ENCODE measurements around the gene CCL4L2.
"Not testable (repeated sequence)": the region's sequence is repeated elsewhere in the genome, so short reads cannot be mapped to it uniquely, and the experiment has no call there.

The CCL4L2 gene

DNA sequence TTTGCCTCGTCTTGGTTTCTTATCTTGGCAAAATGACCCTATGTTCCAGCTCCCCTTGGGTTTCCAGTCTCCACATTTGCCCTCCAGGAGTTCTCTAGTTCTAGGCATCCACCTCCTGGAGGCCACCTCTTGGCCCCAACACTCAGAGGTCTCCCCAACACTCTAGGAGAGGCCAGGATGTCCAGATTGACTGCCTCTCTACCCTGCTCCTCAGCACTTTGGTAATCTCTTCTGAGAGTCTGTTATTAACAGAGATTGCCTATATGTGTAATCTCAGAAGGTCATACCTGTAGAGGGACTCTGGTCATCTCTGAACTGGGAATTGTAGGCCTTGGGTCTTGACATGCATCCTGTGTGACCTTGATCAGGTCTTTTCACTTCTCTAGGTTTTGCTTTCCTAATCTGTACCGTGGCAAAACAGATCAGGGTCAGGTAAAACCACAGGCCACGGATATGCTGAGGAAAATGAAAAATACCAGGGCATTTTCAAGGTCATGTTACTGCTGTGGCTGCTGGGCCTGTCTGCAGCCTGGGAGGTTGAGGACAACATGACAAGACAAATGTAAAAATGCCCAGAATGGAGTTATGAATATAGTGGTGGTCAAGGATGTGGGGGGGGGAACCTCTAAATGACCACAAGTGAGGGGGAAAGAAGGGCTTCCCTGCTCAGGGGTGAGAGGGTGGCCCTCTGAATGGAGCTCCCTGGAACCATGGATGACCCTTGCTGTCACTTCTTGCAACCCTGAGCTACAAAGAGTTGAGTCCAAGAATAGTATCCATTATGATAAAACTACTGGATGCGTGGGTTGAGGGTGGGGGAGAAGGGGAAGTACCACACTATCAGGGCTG is 5.0 kb upstream of the CCL4L2 start:
- Histone ChIP-seq H3K9me3 (ENCODE audit: control insufficient read depth, insufficient read depth, low read depth, low read length) (no peaks in the 10 kb centered on the region), H3K4me3 (ENCODE audit: low read depth, low read length) (no peak overlapping the region), H3K36me3 (ENCODE audit: control insufficient read depth in 2 of 2, insufficient read depth in 1 of 2, low read length in 2 of 2) (no peaks in the 10 kb centered on the region), H3K4me1 (ENCODE audit: control insufficient read depth, insufficient read depth, low read length) (no peaks in the 10 kb centered on the region), H3K27ac (ENCODE audit: extremely low read depth, low read depth, low read length) (no peak overlapping the region)
- TF ChIP-seq ZFP41 (tag by site-specific recombination; IDR thresholded peaks at IDR 0.05; ENCODE audit: borderline replicate concordance) (no peak), ZNF548 (tag by site-specific recombination; IDR thresholded peaks at IDR 0.05) (no peak), ZNF555 (tag by site-specific recombination; conservative IDR thresholded peaks at IDR 0.05) (no peak), MZF1 (tag by site-specific recombination; IDR thresholded peaks at IDR 0.05; ENCODE audit: borderline replicate concordance) (no peak), GLIS2 (tag by site-specific recombination; IDR thresholded peaks at IDR 0.05) (no peak), ZNF610 (tag by site-specific recombination; IDR thresholded peaks at IDR 0.05; ENCODE audit: borderline replicate concordance) (no peak), ZNF560 (tag by site-specific recombination; IDR thresholded peaks at IDR 0.05; ENCODE audit: borderline replicate concordance) (no peak), ZNF10 (tag by site-specific recombination; IDR thresholded peaks at IDR 0.05) (no peak), ZNF292 (tag by site-specific recombination; IDR thresholded peaks at IDR 0.05; ENCODE audit: borderline replicate concordance, low read depth) (no peak)
- TF ChIP-seq, protein P1, sequence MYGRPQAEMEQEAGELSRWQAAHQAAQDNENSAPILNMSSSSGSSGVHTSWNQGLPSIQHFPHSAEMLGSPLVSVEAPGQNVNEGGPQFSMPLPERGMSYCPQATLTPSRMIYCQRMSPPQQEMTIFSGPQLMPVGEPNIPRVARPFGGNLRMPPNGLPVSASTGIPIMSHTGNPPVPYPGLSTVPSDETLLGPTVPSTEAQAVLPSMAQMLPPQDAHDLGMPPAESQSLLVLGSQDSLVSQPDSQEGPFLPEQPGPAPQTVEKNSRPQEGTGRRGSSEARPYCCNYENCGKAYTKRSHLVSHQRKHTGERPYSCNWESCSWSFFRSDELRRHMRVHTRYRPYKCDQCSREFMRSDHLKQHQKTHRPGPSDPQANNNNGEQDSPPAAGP (tag by site-specific recombination; IDR thresholded peaks at IDR 0.05) = no peak
- CTCF ChIA-PET = no interaction called here
- POLR2A ChIA-PET = no interaction called here

DNA sequence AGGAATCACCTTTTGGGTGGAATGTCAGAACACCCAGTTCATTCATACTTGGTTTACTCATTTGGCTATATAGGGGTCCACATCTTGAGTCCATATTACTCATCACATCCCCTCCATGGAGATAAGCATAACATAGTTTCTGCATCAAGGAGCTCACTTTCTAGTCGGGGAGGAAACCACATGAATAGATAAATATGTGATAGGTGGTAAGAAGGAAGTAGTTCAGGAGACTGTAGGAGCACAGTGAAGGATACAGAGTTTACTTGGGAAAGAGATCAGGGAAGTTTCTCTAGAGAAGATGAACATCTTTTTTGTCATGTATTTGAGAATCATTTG is 4.4 kb upstream of the CCL4L2 start:
- H3K9me3 ChIP-seq (ENCODE audit: control insufficient read depth, insufficient read depth, low read depth, low read length); H3K36me3 ChIP-seq (ENCODE audit: control insufficient read depth in 2 of 2, insufficient read depth in 1 of 2, low read length in 2 of 2); H3K4me1 ChIP-seq (ENCODE audit: control insufficient read depth, insufficient read depth, low read length); H3K27ac ChIP-seq (ENCODE audit: extremely low read depth, low read depth, low read length); POLR2A ChIA-PET; H3K4me3 ChIP-seq (ENCODE audit: low read depth, low read length); CTCF ChIA-PET: not testable (repeated sequence)

DNA sequence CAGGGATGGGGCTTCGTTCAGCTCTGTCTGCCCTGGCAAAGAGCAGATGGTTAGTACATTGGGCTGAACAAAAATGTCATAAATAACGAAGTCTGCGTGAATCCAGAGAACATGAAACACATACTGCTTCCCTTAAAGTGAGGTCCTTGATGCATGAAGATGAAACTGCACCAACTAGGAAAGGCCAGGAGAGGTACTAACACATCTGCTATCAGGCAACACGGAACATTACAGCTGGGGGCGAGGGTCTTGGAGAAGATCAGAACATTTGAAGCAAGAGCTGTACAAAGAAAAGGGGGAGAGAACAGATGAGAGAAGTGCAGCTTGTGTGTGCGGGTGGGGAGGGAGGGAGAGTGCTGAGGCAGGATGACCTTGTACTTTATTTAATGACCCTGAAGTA is 3.5 kb upstream of the CCL4L2 start:
- H3K4me1 ChIP-seq (ENCODE audit: control insufficient read depth, insufficient read depth, low read length); H3K9me3 ChIP-seq (ENCODE audit: control insufficient read depth, insufficient read depth, low read depth, low read length); H3K4me3 ChIP-seq (ENCODE audit: low read depth, low read length); H3K36me3 ChIP-seq (ENCODE audit: control insufficient read depth in 2 of 2, insufficient read depth in 1 of 2, low read length in 2 of 2); CTCF ChIA-PET; POLR2A ChIA-PET; H3K27ac ChIP-seq (ENCODE audit: extremely low read depth, low read depth, low read length): not testable (repeated sequence)

DNA sequence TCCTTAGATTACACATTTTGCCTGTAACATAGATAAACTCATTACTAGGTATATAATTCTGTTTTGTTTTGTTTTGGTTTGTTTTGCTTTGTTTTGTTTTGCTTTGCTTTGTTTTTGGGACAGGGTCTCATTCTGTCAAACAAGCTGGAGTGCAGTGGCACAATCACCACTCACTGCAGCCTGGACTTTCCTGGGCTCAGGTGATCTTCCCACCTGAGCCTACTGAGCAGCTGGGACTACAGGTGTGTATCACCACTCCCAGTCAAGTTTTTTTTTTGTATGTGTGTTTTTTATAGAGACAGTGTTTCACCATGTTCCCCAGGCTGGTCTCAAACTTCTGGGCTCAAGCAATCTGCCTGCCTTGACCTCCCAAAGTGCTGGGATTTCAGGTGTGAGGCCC is 1.3 kb upstream of the CCL4L2 start:
- ChIA-PET CTCF (no interaction called here), POLR2A (no interaction called here)
- Histone ChIP-seq H3K36me3 (ENCODE audit: control insufficient read depth in 2 of 2, insufficient read depth in 1 of 2, low read length in 2 of 2) (no peaks in the 10 kb centered on the region), H3K4me3 (ENCODE audit: low read depth, low read length) (no peak overlapping the region), H3K4me1 (ENCODE audit: control insufficient read depth, insufficient read depth, low read length) (no peaks in the 10 kb centered on the region), H3K9me3 (ENCODE audit: control insufficient read depth, insufficient read depth, low read depth, low read length) (no peaks in the 10 kb centered on the region), H3K27ac (ENCODE audit: extremely low read depth, low read depth, low read length) (no peak overlapping the region)
- no peak for TF ChIP-seq ZNF394 (tag by site-specific recombination; IDR thresholded peaks at IDR 0.05; ENCODE audit: borderline replicate concordance)
- no peak for TF ChIP-seq MEIS1 (CRISPR knock-in tag; IDR thresholded peaks at IDR 0.05; ENCODE audit: borderline replicate concordance)
- TF ChIP-seq ZNF701 (tag by site-specific recombination; IDR thresholded peaks at IDR 0.05) = no peak
- TF ChIP-seq ZNF624 (tag by site-specific recombination; IDR thresholded peaks at IDR 0.05) = no peak
- TF ChIP-seq TCF7L2 (IDR thresholded peaks at IDR 0.05; ENCODE audit: borderline replicate concordance, low read depth, low read length) = no peak
- no peak for TF ChIP-seq ZNF274 (IDR thresholded peaks at IDR 0.05; ENCODE audit: low read length)
- no peak for TF ChIP-seq ZNF274 (tag by site-specific recombination; IDR thresholded peaks at IDR 0.05; ENCODE audit: borderline replicate concordance)
- TF ChIP-seq, protein P2, sequence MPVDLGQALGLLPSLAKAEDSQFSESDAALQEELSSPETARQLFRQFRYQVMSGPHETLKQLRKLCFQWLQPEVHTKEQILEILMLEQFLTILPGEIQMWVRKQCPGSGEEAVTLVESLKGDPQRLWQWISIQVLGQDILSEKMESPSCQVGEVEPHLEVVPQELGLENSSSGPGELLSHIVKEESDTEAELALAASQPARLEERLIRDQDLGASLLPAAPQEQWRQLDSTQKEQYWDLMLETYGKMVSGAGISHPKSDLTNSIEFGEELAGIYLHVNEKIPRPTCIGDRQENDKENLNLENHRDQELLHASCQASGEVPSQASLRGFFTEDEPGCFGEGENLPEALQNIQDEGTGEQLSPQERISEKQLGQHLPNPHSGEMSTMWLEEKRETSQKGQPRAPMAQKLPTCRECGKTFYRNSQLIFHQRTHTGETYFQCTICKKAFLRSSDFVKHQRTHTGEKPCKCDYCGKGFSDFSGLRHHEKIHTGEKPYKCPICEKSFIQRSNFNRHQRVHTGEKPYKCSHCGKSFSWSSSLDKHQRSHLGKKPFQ (tag by site-specific recombination; IDR thresholded peaks at IDR 0.05) = no peak
- TF ChIP-seq ZNF596 (tag by site-specific recombination; IDR thresholded peaks at IDR 0.05) = no peak
- TF ChIP-seq ZNF548 (tag by site-specific recombination; IDR thresholded peaks at IDR 0.05) = no peak
- no peak for TF ChIP-seq ZNF544 (tag by site-specific recombination; IDR thresholded peaks at IDR 0.05)
- no peak for TF ChIP-seq ZFHX2 (tag by site-specific recombination; conservative IDR thresholded peaks at IDR 0.05)
- TF ChIP-seq ZNF23 (tag by site-specific recombination; IDR thresholded peaks at IDR 0.05; ENCODE audit: borderline replicate concordance) = no peak
- TF ChIP-seq, protein P3, sequence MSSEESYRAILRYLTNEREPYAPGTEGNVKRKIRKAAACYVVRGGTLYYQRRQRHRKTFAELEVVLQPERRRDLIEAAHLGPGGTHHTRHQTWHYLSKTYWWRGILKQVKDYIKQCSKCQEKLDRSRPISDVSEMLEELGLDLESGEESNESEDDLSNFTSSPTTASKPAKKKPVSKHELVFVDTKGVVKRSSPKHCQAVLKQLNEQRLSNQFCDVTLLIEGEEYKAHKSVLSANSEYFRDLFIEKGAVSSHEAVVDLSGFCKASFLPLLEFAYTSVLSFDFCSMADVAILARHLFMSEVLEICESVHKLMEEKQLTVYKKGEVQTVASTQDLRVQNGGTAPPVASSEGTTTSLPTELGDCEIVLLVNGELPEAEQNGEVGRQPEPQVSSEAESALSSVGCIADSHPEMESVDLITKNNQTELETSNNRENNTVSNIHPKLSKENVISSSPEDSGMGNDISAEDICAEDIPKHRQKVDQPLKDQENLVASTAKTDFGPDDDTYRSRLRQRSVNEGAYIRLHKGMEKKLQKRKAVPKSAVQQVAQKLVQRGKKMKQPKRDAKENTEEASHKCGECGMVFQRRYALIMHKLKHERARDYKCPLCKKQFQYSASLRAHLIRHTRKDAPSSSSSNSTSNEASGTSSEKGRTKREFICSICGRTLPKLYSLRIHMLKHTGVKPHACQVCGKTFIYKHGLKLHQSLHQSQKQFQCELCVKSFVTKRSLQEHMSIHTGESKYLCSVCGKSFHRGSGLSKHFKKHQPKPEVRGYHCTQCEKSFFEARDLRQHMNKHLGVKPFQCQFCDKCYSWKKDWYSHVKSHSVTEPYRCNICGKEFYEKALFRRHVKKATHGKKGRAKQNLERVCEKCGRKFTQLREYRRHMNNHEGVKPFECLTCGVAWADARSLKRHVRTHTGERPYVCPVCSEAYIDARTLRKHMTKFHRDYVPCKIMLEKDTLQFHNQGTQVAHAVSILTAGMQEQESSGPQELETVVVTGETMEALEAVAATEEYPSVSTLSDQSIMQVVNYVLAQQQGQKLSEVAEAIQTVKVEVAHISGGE (tag by site-specific recombination; conservative IDR thresholded peaks at IDR 0.05; ENCODE audit: low read depth) = no peak

All from HEK293 (cell line).